Karpas-422 (cell line): ENCODE results near the gene PDK2. TPM values are rescaled to one million over a fixed set of nuclear protein-coding genes. Genes with fewer than 3 reads are reported as not detected.
A peak's percentile ranks its signal among the peaks of the same experiment; 100 is the strongest.

Source experiments
- DNase-seq: peaks from one replicate; pipeline ENCODE4 v3.0.0-alpha.2; 2015
- H2AFZ ChIP-seq: fragments of 200-600 bp; sonication (generic); 2 replicates; pipeline ENCODE4 v1.6.1; 2014; ENCODE audit warnings: antibody characterized with exemption, low read length, mixed read lengths
- H3K27ac ChIP-seq: fragments of 200-600 bp; sonication (generic); 2 replicates; pipeline ENCODE4 v1.5.1; 2014; ENCODE audit warnings: mild to moderate bottlenecking, low read length, moderate library complexity
- H3K27me3 ChIP-seq: fragments of 200-600 bp; sonication (generic); 2 replicates; pipeline ENCODE4 v1.6.1; 2014; ENCODE audit warnings: low read length, mixed read lengths
- H3K36me3 ChIP-seq: fragments of 200-600 bp; sonication (generic); 2 replicates; pipeline ENCODE4 v1.6.1; 2014; ENCODE audit warnings: low read length, mixed read lengths; ENCODE audit not compliant: insufficient read depth
- H3K4me1 ChIP-seq: fragments of 200-600 bp; sonication (generic); 2 replicates; pipeline ENCODE4 v1.6.1; 2014; ENCODE audit warnings: mild to moderate bottlenecking, low read length, mixed read lengths
- H3K4me2 ChIP-seq: fragments of 200-600 bp; sonication (generic); 2 replicates; pipeline ENCODE4 v1.6.1; 2014; ENCODE audit warnings: low read length, low read depth, mild to moderate bottlenecking; ENCODE audit not compliant: poor library complexity, severe bottlenecking
- H3K4me3 ChIP-seq: fragments of 200-600 bp; sonication (generic); 2 replicates; pipeline ENCODE4 v1.5.1; 2014; ENCODE audit warnings: mild to moderate bottlenecking, antibody characterized with exemption, low read length, mixed read lengths
- H3K79me2 ChIP-seq: fragments of 200-600 bp; sonication (generic); 2 replicates; pipeline ENCODE4 v1.6.1; 2014; ENCODE audit warnings: mild to moderate bottlenecking, low read length, mixed read lengths
- H3K9ac ChIP-seq: fragments of 200-600 bp; sonication (generic); 2 replicates; pipeline ENCODE4 v1.6.0; 2014; ENCODE audit warnings: low read length
- H3K9me2 ChIP-seq: fragments of 200-600 bp; sonication (generic), shearing (Covaris generic); replicated peaks from 2 replicates; pipeline ENCODE4 v1.6.0; 2014; ENCODE audit warnings: mild to moderate bottlenecking, low read length, moderate library complexity; ENCODE audit not compliant: insufficient read depth
- H3K9me3 ChIP-seq: fragments of 300-700, 200-600 bp; sonication (generic); 2 replicates; pipeline ENCODE4 v1.6.1; 2014; ENCODE audit warnings: low read length, mixed read lengths
- H4K20me1 ChIP-seq: fragments of 200-600 bp; sonication (generic); 2 replicates; pipeline ENCODE4 v1.6.1; 2014; ENCODE audit warnings: mild to moderate bottlenecking, antibody characterized with exemption, low read length, low read depth; ENCODE audit not compliant: insufficient read depth
- total RNA-seq: library from RNA; depleted of rRNA; stranded (reverse); fragments of >200 nt; shearing (Covaris generic); gene quantifications from 2 replicates; pipeline ENCODE4 v1.2.3, GENCODE V29; 2014; ENCODE audit warnings: low replicate concordance

The PDK2 gene
- total RNA-seq, 1 experiment from 2014 or later, result not detected

- H3K9me3 ChIP-seq, result no peaks in the 10 kb centered on the region
- no peaks in the 10 kb centered on the region for H3K36me3 ChIP-seq
- no peaks in the 10 kb centered on the region for H4K20me1 ChIP-seq
- no peaks in the 10 kb centered on the region for H3K9me2 ChIP-seq
- peaks cover 29% of the 10 kb centered on the region for H3K4me1 ChIP-seq
- DNase-seq, result no peak
- H2AFZ ChIP-seq, result peak overlapping the region; percentile 67
- no peak overlapping the region for H3K4me3 ChIP-seq
- no peaks in the 10 kb centered on the region for H3K79me2 ChIP-seq
- H3K27me3 ChIP-seq, result no peaks in the 10 kb centered on the region
- H3K4me2 ChIP-seq, result no peak overlapping the region
- no peak overlapping the region for H3K9ac ChIP-seq
- H3K27ac ChIP-seq, result no peak overlapping the region
Measured at GRCh38 chr17:50050431-50051032, 44.6 kb upstream of the PDK2 start.

GRCh38 chr17:50051082-50051576 lies 44.0 kb upstream of the PDK2 start:
- peaks cover 35% of the 10 kb centered on the region for H3K4me1 ChIP-seq
- peak; percentile 72 for DNase-seq
- no peaks in the 10 kb centered on the region for H3K36me3 ChIP-seq
- no peak overlapping the region for H3K27ac ChIP-seq
- no peaks in the 10 kb centered on the region for H3K9me3 ChIP-seq
- no peaks in the 10 kb centered on the region for H3K27me3 ChIP-seq
- no peak overlapping the region for H3K4me3 ChIP-seq
- H3K9ac ChIP-seq, result no peak overlapping the region
- no peaks in the 10 kb centered on the region for H3K79me2 ChIP-seq
- H2AFZ ChIP-seq, result peak overlapping the region; percentile 67
- H4K20me1 ChIP-seq, result no peaks in the 10 kb centered on the region
- no peaks in the 10 kb centered on the region for H3K9me2 ChIP-seq
- peak overlapping the region; percentile 6 for H3K4me2 ChIP-seq

GRCh38 chr17:50051606-50052005 lies 43.5 kb upstream of the PDK2 start:
- no peak overlapping the region for H3K4me3 ChIP-seq
- H3K4me1 ChIP-seq, result peaks cover 39% of the 10 kb centered on the region
- H3K9me3 ChIP-seq, result no peaks in the 10 kb centered on the region
- H3K4me2 ChIP-seq, result peak overlapping the region; percentile 6
- no peaks in the 10 kb centered on the region for H4K20me1 ChIP-seq
- no peaks in the 10 kb centered on the region for H3K79me2 ChIP-seq
- no peaks in the 10 kb centered on the region for H3K27me3 ChIP-seq
- DNase-seq, result no peak
- H3K36me3 ChIP-seq, result no peaks in the 10 kb centered on the region
- H2AFZ ChIP-seq, result peak overlapping the region; percentile 67; the same call in 1 of the 2 replicates
- H3K9me2 ChIP-seq, result no peaks in the 10 kb centered on the region
- H3K27ac ChIP-seq, result no peak overlapping the region
- H3K9ac ChIP-seq, result no peak overlapping the region

GRCh38 chr17:50052241-50052796 lies 42.8 kb upstream of the PDK2 start:
- Histone ChIP-seq H4K20me1 (no peaks in the 10 kb centered on the region), H3K27me3 (no peaks in the 10 kb centered on the region), H3K9me2 (no peaks in the 10 kb centered on the region), H3K4me1 (peaks cover 44% of the 10 kb centered on the region), H3K9ac (no peak overlapping the region), H3K27ac (no peak overlapping the region), H3K4me2 (peak overlapping the region; percentile 22), H3K9me3 (no peaks in the 10 kb centered on the region), H3K79me2 (no peaks in the 10 kb centered on the region), H2AFZ (no peak overlapping the region), H3K36me3 (no peaks in the 10 kb centered on the region), H3K4me3 (no peak overlapping the region)
- DNase-seq, result no peak

- H3K9me3 ChIP-seq, result no peaks in the 10 kb centered on the region
Measured at GRCh38 chr17:50052822-50053653, 42.1 kb upstream of the PDK2 start.

GRCh38 chr17:50053654-50053960 lies 41.5 kb upstream of the PDK2 start:
- H3K36me3 ChIP-seq, result no peaks in the 10 kb centered on the region
- no peak overlapping the region for H2AFZ ChIP-seq
- peaks cover 46% of the 10 kb centered on the region for H3K4me1 ChIP-seq
- H3K27me3 ChIP-seq, result no peaks in the 10 kb centered on the region
- H3K9me3 ChIP-seq, result no peaks in the 10 kb centered on the region
- H3K79me2 ChIP-seq, result no peaks in the 10 kb centered on the region
- no peak for DNase-seq
- no peaks in the 10 kb centered on the region for H3K9me2 ChIP-seq
- H3K4me3 ChIP-seq, result no peak overlapping the region
- H3K4me2 ChIP-seq, result no peak overlapping the region
- no peaks in the 10 kb centered on the region for H4K20me1 ChIP-seq
- no peak overlapping the region for H3K9ac ChIP-seq
- H3K27ac ChIP-seq, result no peak overlapping the region

More at GRCh38 chr17:50052822-50053653, 42.1 kb upstream of the PDK2 start:
- Histone ChIP-seq H3K4me1 (peaks cover 44% of the 10 kb centered on the region), H3K27me3 (no peaks in the 10 kb centered on the region), H3K27ac (no peak overlapping the region), H4K20me1 (no peaks in the 10 kb centered on the region), H3K4me3 (no peak overlapping the region), H3K9me2 (no peaks in the 10 kb centered on the region), H3K36me3 (no peaks in the 10 kb centered on the region), H3K4me2 (peak overlapping the region; percentile 22), H2AFZ (no peak overlapping the region), H3K79me2 (no peaks in the 10 kb centered on the region), H3K9ac (no peak overlapping the region)
- no peak for DNase-seq

GRCh38 chr17:50055055-50055425 lies 40.1 kb upstream of the PDK2 start:
- Histone ChIP-seq H3K9me2 (no peaks in the 10 kb centered on the region), H2AFZ (no peak overlapping the region), H3K36me3 (no peaks in the 10 kb centered on the region), H3K4me3 (no peak overlapping the region), H3K4me2 (no peak overlapping the region), H3K4me1 (peaks cover 54% of the 10 kb centered on the region), H3K79me2 (no peaks in the 10 kb centered on the region), H3K9ac (no peak overlapping the region), H4K20me1 (0 out of 2 replicates have a peak, but pooled peaks cover 2% of the 10 kb centered on the region), H3K27me3 (no peaks in the 10 kb centered on the region), H3K9me3 (no peaks in the 10 kb centered on the region), H3K27ac (no peak overlapping the region)
- DNase-seq, result no peak
